Endothelial cell of umbilical vein (primary cell): ENCODE data around the gene GAL3ST3. TPM values are rescaled to one million over a fixed set of nuclear protein-coding genes. Genes with fewer than 3 reads are reported as not detected.

ENCODE experiments used
- BruUV-seq: library from RNA; stranded (reverse); fragments of 400-500 nt; replicated peaks from 2 replicates; lab custom pipeline; 2021; lab: Mats Ljungman, UMichigan
- CTCF ChIA-PET: fragments of 300-600, 350-600 bp; sonication (Branson Sonifier 250); formaldehyde crosslinking; loops from one replicate; lab custom pipeline; 2021; ENCODE audit warnings: antibody characterized with exemption, inconsistent platforms; lab: Charles Lee
- POLR2A ChIA-PET: fragments of 300-600, 350-600 bp; sonication (Branson Sonifier 250); formaldehyde crosslinking; loops from one replicate; lab custom pipeline; 2021; ENCODE audit warnings: antibody characterized with exemption, inconsistent platforms; lab: Charles Lee
- DNase-seq: peaks from one replicate; pipeline ENCODE4 v3.0.0-alpha.2; 2011; ENCODE audit warnings: low read depth, low spot score
- FAIRE-seq: peaks from 2 replicates; lab custom pipeline; 2011; peaks lifted over from hg19 to GRCh38; lab: Jason Lieb, UNC
- H2AFZ ChIP-seq: 2 replicates; pipeline ENCODE4 v1.6.0; 2012; ENCODE audit warnings: low read depth, low read length, control low read depth, inconsistent platforms
- H3K27ac ChIP-seq: 2 replicates; pipeline ENCODE4 v1.5.1; 2011; ENCODE audit warnings: low read depth, mild to moderate bottlenecking, control low read depth, low read length, moderate library complexity; ENCODE audit not compliant: insufficient read depth
- H3K27me3 ChIP-seq, 2 experiments: 2 replicates each; pipeline versions ENCODE4 v1.6.0 to v1.6.1; 2011; ENCODE audit warnings: low read length in 2 of 2, mixed read lengths in 1 of 2; ENCODE audit not compliant: control insufficient read depth in 2 of 2, insufficient read depth in 2 of 2
- H3K36me3 ChIP-seq, 2 experiments: 2 replicates in 1 of 2; 3 replicates in 1 of 2; pipeline ENCODE4 v1.5.1; 2011; ENCODE audit warnings: low read length in 2 of 2, mild to moderate bottlenecking in 1 of 2, moderate library complexity in 1 of 2; ENCODE audit not compliant: control insufficient read depth in 2 of 2, insufficient read depth in 2 of 2; ENCODE audit errors: extremely low read depth in 1 of 2
- H3K4me1 ChIP-seq: 3 replicates; pipeline ENCODE4 v1.5.1; 2011; ENCODE audit warnings: mild to moderate bottlenecking, low read length; ENCODE audit not compliant: control insufficient read depth, insufficient read depth; ENCODE audit errors: extremely low read depth
- H3K4me2 ChIP-seq: 2 replicates; pipeline ENCODE4 v1.6.1; 2011; ENCODE audit warnings: low read length, control low read depth, mixed read lengths; ENCODE audit not compliant: insufficient read depth
- H3K4me3 ChIP-seq, 3 experiments: fragments of 200-600 bp in 1 of 3; sonication (generic), shearing (Covaris generic) in 1 of 3; replicated peaks in 1 of 3; 2 replicates each; pipeline ENCODE4 v1.5.1; 2011 to 2016; ENCODE audit warnings: control low read depth in 3 of 3, low read length in 3 of 3, mild to moderate bottlenecking in 2 of 3, inconsistent platforms in 1 of 3, low read depth in 1 of 3, moderate library complexity in 1 of 3; ENCODE audit not compliant: insufficient read depth in 1 of 3
- H3K79me2 ChIP-seq: 2 replicates; pipeline ENCODE4 v1.6.0; 2012; ENCODE audit warnings: low read length, inconsistent platforms; ENCODE audit not compliant: control insufficient read depth, insufficient read depth
- H3K9ac ChIP-seq: replicated peaks from 2 replicates; pipeline ENCODE3; 2011; ENCODE audit warnings: low read length, control low read depth; ENCODE audit not compliant: insufficient read depth; ENCODE audit errors: extremely low read depth
- H3K9me1 ChIP-seq: replicated peaks from 3 replicates; pipeline ENCODE4 v1.6.0; 2011; ENCODE audit warnings: mild to moderate bottlenecking, low read length; ENCODE audit not compliant: control insufficient read depth, insufficient read depth; ENCODE audit errors: extremely low read depth
- H3K9me3 ChIP-seq: replicated peaks from 2 replicates; pipeline ENCODE4 v1.5.1; 2012; ENCODE audit warnings: low read length, inconsistent platforms; ENCODE audit not compliant: control insufficient read depth, insufficient read depth
- H4K20me1 ChIP-seq: replicated peaks from 2 replicates; pipeline ENCODE3; 2011; ENCODE audit warnings: mild to moderate bottlenecking, low read length; ENCODE audit not compliant: control insufficient read depth, insufficient read depth; ENCODE audit errors: extremely low read depth
- EZH2 ChIP-seq: IDR thresholded peaks from 2 replicates; pipeline ENCODE4 v1.6.1; 2012; ENCODE audit warnings: borderline replicate concordance, low read depth, mild to moderate bottlenecking, moderate library complexity, low read length, inconsistent platforms; ENCODE audit not compliant: severe bottlenecking
- FOS ChIP-seq: IDR thresholded peaks from 2 replicates; pipeline ENCODE4 v1.6.1; 2011; ENCODE audit warnings: mild to moderate bottlenecking, low read length, moderate library complexity, borderline replicate concordance; ENCODE audit not compliant: insufficient read depth
- GATA2 ChIP-seq: IDR thresholded peaks from 2 replicates; pipeline ENCODE4 v1.7.0; 2011; ENCODE audit warnings: low read depth, mild to moderate bottlenecking, moderate library complexity, mixed read lengths, low read length; ENCODE audit not compliant: insufficient read length, insufficient read depth
- JUN ChIP-seq: IDR thresholded peaks from 2 replicates; pipeline ENCODE4 v1.6.1; 2011; ENCODE audit warnings: borderline replicate concordance, low read depth; ENCODE audit not compliant: insufficient read length, insufficient read depth
- MYC ChIP-seq: IDR thresholded peaks from one replicate; pipeline ENCODE4 v1.6.1; 2011; ENCODE audit warnings: mild to moderate bottlenecking, low read depth, low read length
- POLR2A ChIP-seq: IDR thresholded peaks from 2 replicates; pipeline ENCODE4 v1.6.1; 2012; ENCODE audit warnings: low read depth, mild to moderate bottlenecking, control low read depth, low read length
- POLR2AphosphoS5 ChIP-seq: IDR thresholded peaks from 2 replicates; pipeline ENCODE4 v1.6.1; 2012; ENCODE audit warnings: low read depth, mild to moderate bottlenecking, control low read depth, low read length, moderate library complexity; ENCODE audit not compliant: insufficient read depth
- dilution Hi-C: fragments of 300-500 bp; cut with MboI; formaldehyde crosslinking; loops from one replicate; pipeline ENCODE4 v1.15.0; 2019; ENCODE audit warnings: low sequenced_read_pairs; ENCODE audit not compliant: extremely low pct_ligation_motif_present
- intact Hi-C: fragments of 100-400 bp; cut with micrococcal nuclease; formaldehyde crosslinking; loops from one replicate; pipeline ENCODE4 v1.10.0; 2022
- polyA plus RNA-seq, 4 experiments: library from polyadenylated mRNA; depleted of rRNA in 3 of 4; stranded (reverse) in 3 of 4; unstranded in 1 of 4; fragments of >200 nt; gene quantifications; 2 replicates each; pipeline versions ENCODE4 v1.2.1 to v1.2.3, GENCODE V29; 2011 to 2012; ENCODE audit warnings: missing spikeins in 1 of 4
- total RNA-seq: library from RNA; stranded (reverse); gene quantifications from 2 replicates; pipeline ENCODE4 v1.2.3, GENCODE V29; 2021
- TF ChIP-seq, protein P1 (sequence below): IDR thresholded peaks from 2 replicates; pipeline ENCODE4 v1.6.1; 2011; ENCODE audit not compliant: insufficient read depth, insufficient read length
- TF ChIP-seq, protein P2 (sequence below), 2 donors: IDR thresholded peaks; 1 replicate in 1 of 2; 2 replicates in 1 of 2; pipeline ENCODE4 v1.5.1; 2011; ENCODE audit warnings: low read length in 2 of 2, mild to moderate bottlenecking in 2 of 2, moderate library complexity in 2 of 2, control low read depth in 1 of 2, inconsistent platforms in 1 of 2, low read depth in 1 of 2; ENCODE audit not compliant: insufficient read depth in 1 of 2; ENCODE audit errors: extremely low read depth in 1 of 2

Gene GAL3ST3
- total and polyA plus RNA-seq, 2 donors (not counting 3 experiments of a cell fraction or from before 2014, with no cell fraction given) = 0.15 TPM; not detected in 1

DNA sequence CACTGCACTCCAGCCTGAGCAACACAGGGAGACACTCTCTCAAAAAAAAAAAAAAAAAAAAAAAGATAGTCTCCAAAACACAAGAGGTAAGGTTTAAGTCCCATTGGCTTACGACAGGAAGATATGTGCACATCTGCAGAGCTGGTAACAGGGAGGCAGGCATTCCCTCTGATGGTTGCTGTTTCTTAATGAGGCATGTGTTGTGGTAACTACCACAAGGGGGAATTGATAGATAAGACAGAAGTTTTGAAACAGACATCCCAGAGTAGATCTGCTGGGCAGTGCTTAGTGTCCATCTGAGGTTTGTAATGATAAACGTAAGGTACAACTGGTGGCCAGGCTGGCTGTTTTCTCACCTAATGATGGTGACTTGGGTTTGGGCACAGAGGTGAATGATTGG lies 51.7 kb downstream of the GAL3ST3 start:
- peaks cover 3% of the 10 kb centered on the region for H3K4me1 ChIP-seq
- H2AFZ ChIP-seq = no peak overlapping the region
- H4K20me1 ChIP-seq = no peaks in the 10 kb centered on the region
- no peak for FAIRE-seq
- H3K79me2 ChIP-seq = peaks cover 23% of the 10 kb centered on the region
- H3K9me1 ChIP-seq = no peaks in the 10 kb centered on the region
- no TSS peak for BruUV-seq
- no peak overlapping the region for H3K4me3 ChIP-seq
- H3K36me3 ChIP-seq = peaks cover 18 to 23% of the 10 kb centered on the region in 2 experiments
- ChIA-PET POLR2A (no interaction called here), CTCF (interaction anchor here (1.0 to 1.2 kb wide), 2 partner anchors 47 to 217 kb away, joined by 3 to 5 read pairs; no protein-coding TSS in a partner anchor)
- no peaks in the 10 kb centered on the region for H3K9me3 ChIP-seq
- H3K27me3 ChIP-seq = no peaks in the 10 kb centered on the region
- no peak overlapping the region for H3K9ac ChIP-seq
- DNase-seq = no peak
- dilution Hi-C loops = no loop called here
- intact Hi-C loops = no loop called here
- no peak overlapping the region for H3K4me2 ChIP-seq
- no peak for TF ChIP-seq POLR2A
- no peak for TF ChIP-seq GATA2
- TF ChIP-seq, protein P1, sequence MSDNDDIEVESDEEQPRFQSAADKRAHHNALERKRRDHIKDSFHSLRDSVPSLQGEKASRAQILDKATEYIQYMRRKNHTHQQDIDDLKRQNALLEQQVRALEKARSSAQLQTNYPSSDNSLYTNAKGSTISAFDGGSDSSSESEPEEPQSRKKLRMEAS = no peak
- TF ChIP-seq JUN = no peak
- no peak for TF ChIP-seq MYC
- TF ChIP-seq, protein P2, sequence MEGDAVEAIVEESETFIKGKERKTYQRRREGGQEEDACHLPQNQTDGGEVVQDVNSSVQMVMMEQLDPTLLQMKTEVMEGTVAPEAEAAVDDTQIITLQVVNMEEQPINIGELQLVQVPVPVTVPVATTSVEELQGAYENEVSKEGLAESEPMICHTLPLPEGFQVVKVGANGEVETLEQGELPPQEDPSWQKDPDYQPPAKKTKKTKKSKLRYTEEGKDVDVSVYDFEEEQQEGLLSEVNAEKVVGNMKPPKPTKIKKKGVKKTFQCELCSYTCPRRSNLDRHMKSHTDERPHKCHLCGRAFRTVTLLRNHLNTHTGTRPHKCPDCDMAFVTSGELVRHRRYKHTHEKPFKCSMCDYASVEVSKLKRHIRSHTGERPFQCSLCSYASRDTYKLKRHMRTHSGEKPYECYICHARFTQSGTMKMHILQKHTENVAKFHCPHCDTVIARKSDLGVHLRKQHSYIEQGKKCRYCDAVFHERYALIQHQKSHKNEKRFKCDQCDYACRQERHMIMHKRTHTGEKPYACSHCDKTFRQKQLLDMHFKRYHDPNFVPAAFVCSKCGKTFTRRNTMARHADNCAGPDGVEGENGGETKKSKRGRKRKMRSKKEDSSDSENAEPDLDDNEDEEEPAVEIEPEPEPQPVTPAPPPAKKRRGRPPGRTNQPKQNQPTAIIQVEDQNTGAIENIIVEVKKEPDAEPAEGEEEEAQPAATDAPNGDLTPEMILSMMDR (IDR thresholded peaks at IDR 0.05; ENCODE audit: extremely low read depth in 1 of 2, insufficient read depth in 1 of 2, low read depth in 1 of 2, low read length in 2 of 2) = no peak
- TF ChIP-seq POLR2AphosphoS5 = no peak
- no peak for TF ChIP-seq FOS
- no peak for TF ChIP-seq EZH2
- H3K27ac ChIP-seq = no peak overlapping the region
